PC-3 (cell line): ENCODE results near the gene NABP1.

Experiments
- EZH2phosphoT487 ChIP-seq: fragments of 300-600 bp; sonication (generic); IDR thresholded peaks from 2 replicates; pipeline ENCODE4 v1.6.1; 2018; ENCODE audit warnings: mild to moderate bottlenecking, antibody characterized with exemption, low read length, borderline replicate concordance
- TF ChIP-seq, protein P1 (sequence below): fragments of 300-600 bp; sonication (generic); conservative IDR thresholded peaks from 2 replicates; pipeline ENCODE4 v1.5.1; 2017; ENCODE audit warnings: antibody characterized with exemption, low read depth, mild to moderate bottlenecking, low read length

DNA sequence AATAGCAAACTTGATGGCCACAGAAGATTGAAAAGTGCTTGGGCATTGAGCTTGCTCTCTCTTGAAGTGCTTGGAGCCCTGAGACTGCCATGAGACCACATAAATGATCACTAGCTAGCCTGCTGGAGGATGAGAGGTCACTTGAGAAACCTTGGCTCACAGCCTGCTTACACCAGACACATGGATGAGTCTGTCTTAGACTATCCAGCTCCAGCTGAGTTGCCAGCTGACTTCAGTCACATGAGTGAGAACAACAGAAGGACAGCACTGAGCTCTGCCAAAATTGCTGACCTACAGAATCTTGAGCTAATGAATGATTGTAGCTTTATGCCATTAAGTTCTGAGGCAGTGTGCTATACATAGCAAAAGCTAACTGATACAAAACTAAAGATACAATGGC lies 18.1 kb downstream of the NABP1 start:
- TF ChIP-seq, protein P1, sequence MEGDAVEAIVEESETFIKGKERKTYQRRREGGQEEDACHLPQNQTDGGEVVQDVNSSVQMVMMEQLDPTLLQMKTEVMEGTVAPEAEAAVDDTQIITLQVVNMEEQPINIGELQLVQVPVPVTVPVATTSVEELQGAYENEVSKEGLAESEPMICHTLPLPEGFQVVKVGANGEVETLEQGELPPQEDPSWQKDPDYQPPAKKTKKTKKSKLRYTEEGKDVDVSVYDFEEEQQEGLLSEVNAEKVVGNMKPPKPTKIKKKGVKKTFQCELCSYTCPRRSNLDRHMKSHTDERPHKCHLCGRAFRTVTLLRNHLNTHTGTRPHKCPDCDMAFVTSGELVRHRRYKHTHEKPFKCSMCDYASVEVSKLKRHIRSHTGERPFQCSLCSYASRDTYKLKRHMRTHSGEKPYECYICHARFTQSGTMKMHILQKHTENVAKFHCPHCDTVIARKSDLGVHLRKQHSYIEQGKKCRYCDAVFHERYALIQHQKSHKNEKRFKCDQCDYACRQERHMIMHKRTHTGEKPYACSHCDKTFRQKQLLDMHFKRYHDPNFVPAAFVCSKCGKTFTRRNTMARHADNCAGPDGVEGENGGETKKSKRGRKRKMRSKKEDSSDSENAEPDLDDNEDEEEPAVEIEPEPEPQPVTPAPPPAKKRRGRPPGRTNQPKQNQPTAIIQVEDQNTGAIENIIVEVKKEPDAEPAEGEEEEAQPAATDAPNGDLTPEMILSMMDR, result no peak
- no peak for TF ChIP-seq EZH2phosphoT487
